ENCODE results near the gene LRP5.

- TF ChIP-seq, protein P1, sequence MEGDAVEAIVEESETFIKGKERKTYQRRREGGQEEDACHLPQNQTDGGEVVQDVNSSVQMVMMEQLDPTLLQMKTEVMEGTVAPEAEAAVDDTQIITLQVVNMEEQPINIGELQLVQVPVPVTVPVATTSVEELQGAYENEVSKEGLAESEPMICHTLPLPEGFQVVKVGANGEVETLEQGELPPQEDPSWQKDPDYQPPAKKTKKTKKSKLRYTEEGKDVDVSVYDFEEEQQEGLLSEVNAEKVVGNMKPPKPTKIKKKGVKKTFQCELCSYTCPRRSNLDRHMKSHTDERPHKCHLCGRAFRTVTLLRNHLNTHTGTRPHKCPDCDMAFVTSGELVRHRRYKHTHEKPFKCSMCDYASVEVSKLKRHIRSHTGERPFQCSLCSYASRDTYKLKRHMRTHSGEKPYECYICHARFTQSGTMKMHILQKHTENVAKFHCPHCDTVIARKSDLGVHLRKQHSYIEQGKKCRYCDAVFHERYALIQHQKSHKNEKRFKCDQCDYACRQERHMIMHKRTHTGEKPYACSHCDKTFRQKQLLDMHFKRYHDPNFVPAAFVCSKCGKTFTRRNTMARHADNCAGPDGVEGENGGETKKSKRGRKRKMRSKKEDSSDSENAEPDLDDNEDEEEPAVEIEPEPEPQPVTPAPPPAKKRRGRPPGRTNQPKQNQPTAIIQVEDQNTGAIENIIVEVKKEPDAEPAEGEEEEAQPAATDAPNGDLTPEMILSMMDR (IDR thresholded peaks at IDR 0.05 in 8 of 11, conservative IDR thresholded peaks at IDR 0.05 in 3 of 11): no peak
- no peak for TF ChIP-seq POLR2AphosphoS5 (IDR thresholded peaks at IDR 0.05)
- TF ChIP-seq POLR2A (IDR thresholded peaks at IDR 0.05): no peak
These were observed 29.4 kb downstream of the LRP5 start for GRCh38 chr11:68341557-68342458.
